ENCODE data around the gene SLC22A5. TPM values are rescaled to one million over a fixed set of nuclear protein-coding genes. Genes with fewer than 3 reads are reported as not detected.
A peak's percentile ranks its signal among the peaks of the same experiment; 100 is the strongest.

SLC22A5 gene
- total and polyA plus RNA-seq, 9 of the 15 experiments (the other 6 are each of a cell fraction or from before 2014, with no cell fraction given): 3.0 to 16.6 (median 8.3) TPM

DNA sequence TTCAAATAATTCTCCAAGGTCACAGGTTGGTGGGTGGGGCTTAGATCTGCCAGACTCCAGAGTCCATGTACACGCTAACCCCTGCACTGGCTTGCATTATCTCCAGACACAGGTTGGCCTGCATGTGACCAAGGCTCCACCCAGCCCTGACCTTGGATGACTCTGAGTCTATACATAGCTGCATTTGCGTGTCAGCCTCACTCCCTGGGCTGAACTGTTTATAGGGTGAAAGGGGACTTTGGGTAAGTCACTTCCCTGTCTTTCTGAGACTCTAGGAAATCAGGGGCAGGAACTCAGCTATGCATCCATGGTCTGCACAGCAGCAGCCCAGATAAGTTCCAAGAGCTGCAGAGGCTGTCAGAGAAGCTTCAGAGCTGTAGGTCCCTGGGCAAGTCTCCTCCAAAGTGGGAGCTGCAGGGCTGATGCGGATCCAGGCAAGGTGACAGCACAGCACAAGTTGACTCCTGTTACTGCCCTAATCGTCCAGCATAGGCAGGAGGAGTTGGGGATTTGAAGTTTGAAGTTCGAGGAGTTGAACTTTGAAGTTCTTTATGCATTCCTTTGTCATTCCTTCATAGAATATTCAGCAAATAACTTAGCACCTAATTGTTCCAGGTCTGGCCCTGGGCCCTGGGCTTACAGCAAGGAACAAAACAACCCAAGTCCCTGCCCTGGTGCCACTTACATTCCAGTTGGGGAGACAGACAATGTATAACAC is 53.4 kb downstream of the SLC22A5 start (continued):
- TF ChIP-seq PHB2 (IDR thresholded peaks at IDR 0.05; ENCODE audit: low read depth) (peak; percentile 42; the same call in 1 of the 2 replicates), SIN3A (IDR thresholded peaks at IDR 0.05; ENCODE audit: borderline replicate concordance in 2 of 2, control insufficient read depth in 1 of 2, low read depth in 2 of 2, low read length in 2 of 2) (no peak), ZNF644 (tag; IDR thresholded peaks at IDR 0.05; ENCODE audit: low read depth) (peak; percentile 85), RFX5 (IDR thresholded peaks at IDR 0.05; ENCODE audit: low read depth, low read length) (no peak), NFE2L1 (tag; IDR thresholded peaks at IDR 0.05; ENCODE audit: borderline replicate concordance, low read depth) (no peak), SMAD1 (IDR thresholded peaks at IDR 0.05; ENCODE audit: low read depth, low read length, partially characterized antibody) (no peak), SIN3B (IDR thresholded peaks at IDR 0.05; ENCODE audit: low read depth) (no peak), FOXA3 (CRISPR knock-in tag; conservative IDR thresholded peaks at IDR 0.05 in 1 of 2, IDR thresholded peaks at IDR 0.05 in 1 of 2) (no peak), C11orf30 (IDR thresholded peaks at IDR 0.05; ENCODE audit: low read depth) (no peak), ZBTB17 (CRISPR knock-in tag; IDR thresholded peaks at IDR 0.05) (0 out of 2 replicates have a peak, but pooled peaks have one; percentile 82), NRF1 (conservative IDR thresholded peaks at IDR 0.05 in 1 of 2, IDR thresholded peaks at IDR 0.05 in 1 of 2) (peak; percentile 75 to 82), DNMT1 (IDR thresholded peaks at IDR 0.05) (no peak), ZNF263 (CRISPR knock-in tag; IDR thresholded peaks at IDR 0.05; ENCODE audit: borderline replicate concordance) (peak; percentile 26; the same call in 1 of the 2 replicates), ETV5 (CRISPR knock-in tag; IDR thresholded peaks at IDR 0.05; ENCODE audit: low read depth) (no peak), TCF3 (CRISPR knock-in tag; IDR thresholded peaks at IDR 0.05) (peak; percentile 98)
- TF ChIP-seq, protein P1, sequence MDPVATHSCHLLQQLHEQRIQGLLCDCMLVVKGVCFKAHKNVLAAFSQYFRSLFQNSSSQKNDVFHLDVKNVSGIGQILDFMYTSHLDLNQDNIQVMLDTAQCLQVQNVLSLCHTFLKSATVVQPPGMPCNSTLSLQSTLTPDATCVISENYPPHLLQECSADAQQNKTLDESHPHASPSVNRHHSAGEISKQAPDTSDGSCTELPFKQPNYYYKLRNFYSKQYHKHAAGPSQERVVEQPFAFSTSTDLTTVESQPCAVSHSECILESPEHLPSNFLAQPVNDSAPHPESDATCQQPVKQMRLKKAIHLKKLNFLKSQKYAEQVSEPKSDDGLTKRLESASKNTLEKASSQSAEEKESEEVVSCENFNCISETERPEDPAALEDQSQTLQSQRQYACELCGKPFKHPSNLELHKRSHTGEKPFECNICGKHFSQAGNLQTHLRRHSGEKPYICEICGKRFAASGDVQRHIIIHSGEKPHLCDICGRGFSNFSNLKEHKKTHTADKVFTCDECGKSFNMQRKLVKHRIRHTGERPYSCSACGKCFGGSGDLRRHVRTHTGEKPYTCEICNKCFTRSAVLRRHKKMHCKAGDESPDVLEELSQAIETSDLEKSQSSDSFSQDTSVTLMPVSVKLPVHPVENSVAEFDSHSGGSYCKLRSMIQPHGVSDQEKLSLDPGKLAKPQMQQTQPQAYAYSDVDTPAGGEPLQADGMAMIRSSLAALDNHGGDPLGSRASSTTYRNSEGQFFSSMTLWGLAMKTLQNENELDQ (CRISPR knock-in tag; IDR thresholded peaks at IDR 0.05; ENCODE audit: borderline replicate concordance): no peak
- TF ChIP-seq, protein P2, sequence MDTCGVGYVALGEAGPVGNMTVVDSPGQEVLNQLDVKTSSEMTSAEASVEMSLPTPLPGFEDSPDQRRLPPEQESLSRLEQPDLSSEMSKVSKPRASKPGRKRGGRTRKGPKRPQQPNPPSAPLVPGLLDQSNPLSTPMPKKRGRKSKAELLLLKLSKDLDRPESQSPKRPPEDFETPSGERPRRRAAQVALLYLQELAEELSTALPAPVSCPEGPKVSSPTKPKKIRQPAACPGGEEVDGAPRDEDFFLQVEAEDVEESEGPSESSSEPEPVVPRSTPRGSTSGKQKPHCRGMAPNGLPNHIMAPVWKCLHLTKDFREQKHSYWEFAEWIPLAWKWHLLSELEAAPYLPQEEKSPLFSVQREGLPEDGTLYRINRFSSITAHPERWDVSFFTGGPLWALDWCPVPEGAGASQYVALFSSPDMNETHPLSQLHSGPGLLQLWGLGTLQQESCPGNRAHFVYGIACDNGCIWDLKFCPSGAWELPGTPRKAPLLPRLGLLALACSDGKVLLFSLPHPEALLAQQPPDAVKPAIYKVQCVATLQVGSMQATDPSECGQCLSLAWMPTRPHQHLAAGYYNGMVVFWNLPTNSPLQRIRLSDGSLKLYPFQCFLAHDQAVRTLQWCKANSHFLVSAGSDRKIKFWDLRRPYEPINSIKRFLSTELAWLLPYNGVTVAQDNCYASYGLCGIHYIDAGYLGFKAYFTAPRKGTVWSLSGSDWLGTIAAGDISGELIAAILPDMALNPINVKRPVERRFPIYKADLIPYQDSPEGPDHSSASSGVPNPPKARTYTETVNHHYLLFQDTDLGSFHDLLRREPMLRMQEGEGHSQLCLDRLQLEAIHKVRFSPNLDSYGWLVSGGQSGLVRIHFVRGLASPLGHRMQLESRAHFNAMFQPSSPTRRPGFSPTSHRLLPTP (IDR thresholded peaks at IDR 0.05; ENCODE audit: borderline replicate concordance, extremely low read depth, insufficient read length): no peak
- TF ChIP-seq, protein P3, sequence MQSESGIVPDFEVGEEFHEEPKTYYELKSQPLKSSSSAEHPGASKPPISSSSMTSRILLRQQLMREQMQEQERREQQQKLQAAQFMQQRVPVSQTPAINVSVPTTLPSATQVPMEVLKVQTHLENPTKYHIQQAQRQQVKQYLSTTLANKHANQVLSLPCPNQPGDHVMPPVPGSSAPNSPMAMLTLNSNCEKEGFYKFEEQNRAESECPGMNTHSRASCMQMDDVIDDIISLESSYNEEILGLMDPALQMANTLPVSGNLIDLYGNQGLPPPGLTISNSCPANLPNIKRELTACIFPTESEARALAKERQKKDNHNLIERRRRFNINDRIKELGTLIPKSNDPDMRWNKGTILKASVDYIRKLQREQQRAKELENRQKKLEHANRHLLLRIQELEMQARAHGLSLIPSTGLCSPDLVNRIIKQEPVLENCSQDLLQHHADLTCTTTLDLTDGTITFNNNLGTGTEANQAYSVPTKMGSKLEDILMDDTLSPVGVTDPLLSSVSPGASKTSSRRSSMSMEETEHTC (IDR thresholded peaks at IDR 0.05): peak; percentile 99
- TF ChIP-seq, protein P4, sequence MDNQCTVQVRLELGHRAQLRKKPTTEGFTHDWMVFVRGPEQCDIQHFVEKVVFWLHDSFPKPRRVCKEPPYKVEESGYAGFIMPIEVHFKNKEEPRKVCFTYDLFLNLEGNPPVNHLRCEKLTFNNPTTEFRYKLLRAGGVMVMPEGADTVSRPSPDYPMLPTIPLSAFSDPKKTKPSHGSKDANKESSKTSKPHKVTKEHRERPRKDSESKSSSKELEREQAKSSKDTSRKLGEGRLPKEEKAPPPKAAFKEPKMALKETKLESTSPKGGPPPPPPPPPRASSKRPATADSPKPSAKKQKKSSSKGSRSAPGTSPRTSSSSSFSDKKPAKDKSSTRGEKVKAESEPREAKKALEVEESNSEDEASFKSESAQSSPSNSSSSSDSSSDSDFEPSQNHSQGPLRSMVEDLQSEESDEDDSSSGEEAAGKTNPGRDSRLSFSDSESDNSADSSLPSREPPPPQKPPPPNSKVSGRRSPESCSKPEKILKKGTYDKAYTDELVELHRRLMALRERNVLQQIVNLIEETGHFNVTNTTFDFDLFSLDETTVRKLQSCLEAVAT (IDR thresholded peaks at IDR 0.05): peak; percentile 29 to 46; a peak in 1 of 4 replicates
